Neural cell (in vitro differentiated cells): ENCODE measurements around the gene ARSB. TPM values are rescaled to one million over a fixed set of nuclear protein-coding genes. Genes with fewer than 3 reads are reported as not detected.

Experiments used
- H2AFZ ChIP-seq: fragments of 200-600, 300-800 bp; sonication (generic), shearing (Covaris generic); 2 replicates; pipeline ENCODE4 v1.6.0; 2014; ENCODE audit warnings: low read depth, mild to moderate bottlenecking, antibody characterized with exemption, low read length, moderate library complexity
- H3F3A ChIP-seq: fragments of 200-600 bp; shearing (Covaris generic); 2 replicates; pipeline ENCODE4 v1.6.1; 2016; ENCODE audit warnings: mild to moderate bottlenecking, moderate library complexity, mixed read lengths, antibody characterized with exemption, low read length; ENCODE audit not compliant: insufficient read depth, poor library complexity, severe bottlenecking
- H3K27ac ChIP-seq: fragments of 200-600, 300-800 bp; sonication (generic), shearing (Covaris generic); 2 replicates; pipeline ENCODE4 v1.5.1; 2014; ENCODE audit warnings: mild to moderate bottlenecking, low read length, moderate library complexity
- H3K27me3 ChIP-seq: fragments of 300-800, 200-600 bp; sonication (generic), shearing (Covaris generic); 2 replicates; pipeline ENCODE4 v1.6.0; 2014; ENCODE audit warnings: mild to moderate bottlenecking, low read depth, low read length, moderate library complexity; ENCODE audit not compliant: insufficient read depth
- H3K36me3 ChIP-seq: fragments of 300-800, 200-600 bp; sonication (generic), shearing (Covaris generic); 2 replicates; pipeline ENCODE4 v1.5.1; 2014; ENCODE audit warnings: mild to moderate bottlenecking, antibody characterized with exemption, low read length, moderate library complexity; ENCODE audit not compliant: insufficient read depth
- H3K4me2 ChIP-seq: fragments of 300-800, 200-600 bp; sonication (generic), shearing (Covaris generic); 2 replicates; pipeline ENCODE4 v1.6.0; 2014; ENCODE audit warnings: mild to moderate bottlenecking, low read length
- H3K4me3 ChIP-seq: fragments of 300-800, 200-600 bp; sonication (generic), shearing (Covaris generic); 2 replicates; pipeline ENCODE4 v1.5.1; 2014; ENCODE audit warnings: mild to moderate bottlenecking, low read length, moderate library complexity
- H3K79me2 ChIP-seq: fragments of 200-600 bp; shearing (Covaris generic); replicated peaks from 2 replicates; pipeline ENCODE4 v1.6.0; 2014; ENCODE audit warnings: mild to moderate bottlenecking, low read length, moderate library complexity; ENCODE audit not compliant: insufficient read depth
- H3K9ac ChIP-seq: fragments of 300-800, 200-600 bp; sonication (generic), shearing (Covaris generic); 2 replicates; pipeline ENCODE4 v1.6.1; 2016; ENCODE audit warnings: mild to moderate bottlenecking, low read length, mixed read lengths
- H3K9me2 ChIP-seq: fragments of 200-600 bp; shearing (Covaris generic); 2 replicates; pipeline ENCODE4 v1.6.1; 2016; ENCODE audit warnings: mild to moderate bottlenecking, low read length, mixed read lengths; ENCODE audit not compliant: insufficient read depth
- H3K9me3 ChIP-seq: fragments of 200-600, 300-800 bp; sonication (generic), shearing (Covaris generic); 2 replicates; pipeline ENCODE4 v1.6.1; 2016; ENCODE audit warnings: mild to moderate bottlenecking, mixed run types, low read length, moderate library complexity, mixed read lengths
- H4K20me1 ChIP-seq: fragments of 200-600 bp; shearing (Covaris generic); 2 replicates; pipeline ENCODE4 v1.6.1; 2016; ENCODE audit warnings: mild to moderate bottlenecking, mixed run types; ENCODE audit not compliant: insufficient read depth
- EP300 ChIP-seq: fragments of 450-650 bp; conservative IDR thresholded peaks from 2 replicates; pipeline ENCODE4 v1.6.1; 2014; ENCODE audit warnings: antibody characterized with exemption, mild to moderate bottlenecking, moderate library complexity; ENCODE audit not compliant: poor library complexity, severe bottlenecking
- EZH2 ChIP-seq: fragments of 200-600, 300-800 bp; shearing (Covaris generic), sonication (generic); IDR thresholded peaks from 2 replicates; pipeline ENCODE4 v1.6.1; 2014; ENCODE audit warnings: antibody characterized with exemption, low read length, borderline replicate concordance, mild to moderate bottlenecking; ENCODE audit not compliant: insufficient read depth, poor library complexity, severe bottlenecking
- MXI1 ChIP-seq: fragments of 450-650 bp; conservative IDR thresholded peaks from 2 replicates; pipeline ENCODE4 v1.6.1; 2014; ENCODE audit warnings: antibody characterized with exemption, mild to moderate bottlenecking; ENCODE audit not compliant: poor library complexity, severe bottlenecking
- POLR2AphosphoS5 ChIP-seq: IDR thresholded peaks from 2 replicates; pipeline ENCODE4 v1.6.1; 2012
- RAD21 ChIP-seq: fragments of 450-650 bp; conservative IDR thresholded peaks from 2 replicates; pipeline ENCODE4 v1.6.1; 2014; ENCODE audit warnings: antibody characterized with exemption, mild to moderate bottlenecking, moderate library complexity
- SMC3 ChIP-seq: fragments of 450-650 bp; conservative IDR thresholded peaks from 2 replicates; pipeline ENCODE4 v1.6.1; 2014; ENCODE audit warnings: antibody characterized with exemption, mild to moderate bottlenecking, moderate library complexity; ENCODE audit not compliant: poor library complexity
- TAF1 ChIP-seq: IDR thresholded peaks from 2 replicates; pipeline ENCODE4 v1.6.1; 2012; ENCODE audit warnings: low read depth
- polyA plus RNA-seq: library from polyadenylated mRNA; depleted of rRNA; stranded (reverse); fragments of >200 nt; gene quantifications from 2 replicates; pipeline ENCODE4 v1.2.3, GENCODE V29; 2014
- TF ChIP-seq, protein P1 (sequence below): fragments of 450-650 bp; IDR thresholded peaks from 2 replicates; pipeline ENCODE4 v1.5.1; 2014; ENCODE audit warnings: antibody characterized with exemption, mild to moderate bottlenecking, moderate library complexity; ENCODE audit not compliant: poor library complexity, severe bottlenecking
- TF ChIP-seq, protein P2 (sequence below): IDR thresholded peaks from 2 replicates; pipeline ENCODE4 v1.6.1; 2012; ENCODE audit warnings: borderline replicate concordance

Gene ARSB
- polyA plus RNA-seq, 1 donor from 2014 or later = 8.7 TPM

DNA sequence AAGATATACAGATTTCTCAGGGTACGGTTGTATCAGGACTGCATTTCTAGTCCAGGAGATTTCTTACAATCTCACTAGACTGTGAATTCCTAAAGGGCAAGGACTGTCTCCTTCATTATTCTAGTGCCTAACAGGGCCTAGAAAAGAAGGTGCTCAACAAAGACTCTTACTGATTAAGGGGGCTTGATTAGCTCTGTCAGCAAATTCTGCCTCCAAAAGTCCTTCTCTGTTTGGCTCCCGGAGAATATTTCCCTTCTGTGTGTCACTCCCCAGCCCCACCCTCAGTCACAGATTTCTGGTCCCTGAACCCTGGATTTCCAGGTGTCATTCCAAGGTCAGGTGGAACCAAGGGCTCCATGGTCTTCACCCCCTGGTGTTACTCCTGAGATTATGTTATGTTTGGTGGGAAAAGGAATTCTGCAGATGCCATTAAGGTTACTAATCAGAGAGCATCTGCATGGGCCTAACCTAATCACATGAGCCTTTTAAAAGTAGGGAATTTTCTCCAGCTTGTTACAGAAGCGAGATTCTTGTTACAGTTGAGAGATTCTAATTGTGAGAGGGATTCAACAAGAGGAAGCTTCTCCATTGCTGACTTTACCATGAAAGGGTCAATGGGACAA, 168.9 kb downstream of the ARSB start:
- Histone ChIP-seq H3K36me3 (no peaks in the 10 kb centered on the region), H3K27me3 (no peaks in the 10 kb centered on the region), H3K27ac (no peak overlapping the region), H3K79me2 (no peaks in the 10 kb centered on the region), H2AFZ (no peak overlapping the region), H3K9ac (no peak overlapping the region), H3K9me2 (no peaks in the 10 kb centered on the region), H3F3A (no peaks in the 10 kb centered on the region), H3K4me3 (no peak overlapping the region), H3K9me3 (no peaks in the 10 kb centered on the region), H4K20me1 (no peaks in the 10 kb centered on the region), H3K4me2 (no peak overlapping the region)
- no peak for TF ChIP-seq EZH2
- no peak for TF ChIP-seq POLR2AphosphoS5
- TF ChIP-seq EP300 = no peak
- no peak for TF ChIP-seq MXI1
- TF ChIP-seq RAD21 = no peak
- no peak for TF ChIP-seq SMC3
- TF ChIP-seq TAF1 = no peak
- TF ChIP-seq, protein P1, sequence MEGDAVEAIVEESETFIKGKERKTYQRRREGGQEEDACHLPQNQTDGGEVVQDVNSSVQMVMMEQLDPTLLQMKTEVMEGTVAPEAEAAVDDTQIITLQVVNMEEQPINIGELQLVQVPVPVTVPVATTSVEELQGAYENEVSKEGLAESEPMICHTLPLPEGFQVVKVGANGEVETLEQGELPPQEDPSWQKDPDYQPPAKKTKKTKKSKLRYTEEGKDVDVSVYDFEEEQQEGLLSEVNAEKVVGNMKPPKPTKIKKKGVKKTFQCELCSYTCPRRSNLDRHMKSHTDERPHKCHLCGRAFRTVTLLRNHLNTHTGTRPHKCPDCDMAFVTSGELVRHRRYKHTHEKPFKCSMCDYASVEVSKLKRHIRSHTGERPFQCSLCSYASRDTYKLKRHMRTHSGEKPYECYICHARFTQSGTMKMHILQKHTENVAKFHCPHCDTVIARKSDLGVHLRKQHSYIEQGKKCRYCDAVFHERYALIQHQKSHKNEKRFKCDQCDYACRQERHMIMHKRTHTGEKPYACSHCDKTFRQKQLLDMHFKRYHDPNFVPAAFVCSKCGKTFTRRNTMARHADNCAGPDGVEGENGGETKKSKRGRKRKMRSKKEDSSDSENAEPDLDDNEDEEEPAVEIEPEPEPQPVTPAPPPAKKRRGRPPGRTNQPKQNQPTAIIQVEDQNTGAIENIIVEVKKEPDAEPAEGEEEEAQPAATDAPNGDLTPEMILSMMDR = no peak
- TF ChIP-seq, protein P2, sequence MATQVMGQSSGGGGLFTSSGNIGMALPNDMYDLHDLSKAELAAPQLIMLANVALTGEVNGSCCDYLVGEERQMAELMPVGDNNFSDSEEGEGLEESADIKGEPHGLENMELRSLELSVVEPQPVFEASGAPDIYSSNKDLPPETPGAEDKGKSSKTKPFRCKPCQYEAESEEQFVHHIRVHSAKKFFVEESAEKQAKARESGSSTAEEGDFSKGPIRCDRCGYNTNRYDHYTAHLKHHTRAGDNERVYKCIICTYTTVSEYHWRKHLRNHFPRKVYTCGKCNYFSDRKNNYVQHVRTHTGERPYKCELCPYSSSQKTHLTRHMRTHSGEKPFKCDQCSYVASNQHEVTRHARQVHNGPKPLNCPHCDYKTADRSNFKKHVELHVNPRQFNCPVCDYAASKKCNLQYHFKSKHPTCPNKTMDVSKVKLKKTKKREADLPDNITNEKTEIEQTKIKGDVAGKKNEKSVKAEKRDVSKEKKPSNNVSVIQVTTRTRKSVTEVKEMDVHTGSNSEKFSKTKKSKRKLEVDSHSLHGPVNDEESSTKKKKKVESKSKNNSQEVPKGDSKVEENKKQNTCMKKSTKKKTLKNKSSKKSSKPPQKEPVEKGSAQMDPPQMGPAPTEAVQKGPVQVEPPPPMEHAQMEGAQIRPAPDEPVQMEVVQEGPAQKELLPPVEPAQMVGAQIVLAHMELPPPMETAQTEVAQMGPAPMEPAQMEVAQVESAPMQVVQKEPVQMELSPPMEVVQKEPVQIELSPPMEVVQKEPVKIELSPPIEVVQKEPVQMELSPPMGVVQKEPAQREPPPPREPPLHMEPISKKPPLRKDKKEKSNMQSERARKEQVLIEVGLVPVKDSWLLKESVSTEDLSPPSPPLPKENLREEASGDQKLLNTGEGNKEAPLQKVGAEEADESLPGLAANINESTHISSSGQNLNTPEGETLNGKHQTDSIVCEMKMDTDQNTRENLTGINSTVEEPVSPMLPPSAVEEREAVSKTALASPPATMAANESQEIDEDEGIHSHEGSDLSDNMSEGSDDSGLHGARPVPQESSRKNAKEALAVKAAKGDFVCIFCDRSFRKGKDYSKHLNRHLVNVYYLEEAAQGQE = no peak

DNA sequence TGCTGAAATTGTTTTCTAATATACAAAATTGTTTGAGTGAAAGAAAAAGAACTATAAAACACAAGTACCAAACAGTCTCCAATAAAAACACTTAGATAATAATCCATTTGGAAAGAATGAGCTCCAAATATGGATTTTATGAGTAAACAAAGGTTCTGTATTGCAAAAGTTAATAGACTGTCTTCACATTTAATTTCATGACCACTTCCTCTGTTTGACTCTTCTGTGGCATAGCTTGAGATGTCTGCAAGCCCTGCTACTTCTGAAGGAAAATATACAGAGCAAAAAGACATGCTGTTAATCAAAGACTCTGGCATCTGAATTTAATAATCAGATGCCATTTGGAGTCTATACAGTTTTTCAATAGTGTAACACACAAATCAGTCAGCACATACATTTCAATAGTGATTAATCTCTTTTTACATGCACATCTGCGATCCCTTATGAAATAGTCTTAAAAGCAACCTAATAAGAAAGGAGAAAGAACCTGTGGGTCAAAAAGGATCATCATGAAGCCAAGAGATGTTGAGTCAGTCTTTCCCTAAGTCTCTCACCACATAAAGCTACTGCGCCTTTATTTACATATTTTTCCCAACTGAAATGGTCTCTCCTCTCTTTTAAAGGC, 171.1 kb downstream of the ARSB start:
- no peak overlapping the region for H2AFZ ChIP-seq
- no peak overlapping the region for H3K4me2 ChIP-seq
- no peaks in the 10 kb centered on the region for H4K20me1 ChIP-seq
- H3K9me3 ChIP-seq = no peaks in the 10 kb centered on the region
- TF ChIP-seq EP300 = no peak
- no peak for TF ChIP-seq EZH2
- TF ChIP-seq TAF1 = no peak
- TF ChIP-seq SMC3 = no peak
- TF ChIP-seq, protein P2 = no peak
- H3K9ac ChIP-seq = no peak overlapping the region
- no peaks in the 10 kb centered on the region for H3F3A ChIP-seq
- no peaks in the 10 kb centered on the region for H3K9me2 ChIP-seq
- no peak overlapping the region for H3K4me3 ChIP-seq
- H3K27me3 ChIP-seq = no peaks in the 10 kb centered on the region
- H3K36me3 ChIP-seq = no peaks in the 10 kb centered on the region
- H3K27ac ChIP-seq = no peak overlapping the region
- H3K79me2 ChIP-seq = no peaks in the 10 kb centered on the region
